GM18909 (cell line): ENCODE measurements around the gene SMARCA4.

Source experiments
- ATAC-seq: cut with Tn5 transposase; IDR thresholded peaks from one replicate; pipeline ENCODE4 v1.9.1; 2021; ENCODE audit warnings: mild to moderate bottlenecking; ENCODE audit not compliant: unreplicated experiment, poor library complexity

SMARCA4 gene

GRCh38 chr19:11005521-11005920 is 44.7 kb downstream of the SMARCA4 start:
- no peak for ATAC-seq

- ATAC-seq: no peak
Observed at GRCh38 chr19:11007385-11007784, 46.6 kb downstream of the SMARCA4 start.

GRCh38 chr19:11007962-11008532 is 47.2 kb downstream of the SMARCA4 start:
- no peak for ATAC-seq

GRCh38 chr19:11010041-11010440 is 49.2 kb downstream of the SMARCA4 start:
- no peak for ATAC-seq

- ATAC-seq: no peak
Observed at GRCh38 chr19:11012507-11012906, 51.7 kb downstream of the SMARCA4 start.

GRCh38 chr19:11013771-11014170 is 52.9 kb downstream of the SMARCA4 start:
- no peak for ATAC-seq

GRCh38 chr19:11014403-11014911 is 53.6 kb downstream of the SMARCA4 start:
- no peak for ATAC-seq

- no peak for ATAC-seq
Observed at GRCh38 chr19:11016631-11017030, 55.8 kb downstream of the SMARCA4 start.

GRCh38 chr19:11017275-11018035 is 56.6 kb downstream of the SMARCA4 start:
- ATAC-seq: no peak

- ATAC-seq: no peak
Observed at GRCh38 chr19:11018179-11018578, 57.3 kb downstream of the SMARCA4 start.

- no peak for ATAC-seq
Observed at GRCh38 chr19:11018763-11019162, 57.9 kb downstream of the SMARCA4 start.

- no peak for ATAC-seq
Observed at GRCh38 chr19:11019262-11019661, 58.4 kb downstream of the SMARCA4 start.

- no peak for ATAC-seq
Observed at GRCh38 chr19:11019824-11020223, 59.0 kb downstream of the SMARCA4 start.

GRCh38 chr19:11020423-11020822 is 59.6 kb downstream of the SMARCA4 start:
- no peak for ATAC-seq

- no peak for ATAC-seq
Observed at GRCh38 chr19:11020982-11021759, 60.3 kb downstream of the SMARCA4 start.

- no peak for ATAC-seq
Observed at GRCh38 chr19:11021760-11022144, 60.9 kb downstream of the SMARCA4 start.

GRCh38 chr19:11023016-11023415 is 62.2 kb downstream of the SMARCA4 start:
- no peak for ATAC-seq

- no peak for ATAC-seq
Observed at GRCh38 chr19:11023710-11024109, 62.9 kb downstream of the SMARCA4 start.

GRCh38 chr19:11024259-11024658 is 63.4 kb downstream of the SMARCA4 start:
- no peak for ATAC-seq

GRCh38 chr19:11025006-11025405 is 64.2 kb downstream of the SMARCA4 start:
- ATAC-seq: no peak

GRCh38 chr19:11025445-11025844 is 64.6 kb downstream of the SMARCA4 start:
- ATAC-seq: no peak
